Cardiac fibroblast (primary cell): ENCODE measurements around the gene INPP5A.

Experiments
- DNase-seq, 2 donors: peaks; one replicate each; pipeline versions ENCODE4 v3.0.0 to v3.0.0-alpha.2; 2010; ENCODE audit warnings: low read depth in 2 of 2
- H3K4me3 ChIP-seq, 2 donors: replicated peaks in 1 of 2; 1 replicate in 1 of 2; 2 replicates in 1 of 2; pipeline ENCODE4 v1.5.1; 2011; ENCODE audit warnings: low read depth in 2 of 2, low read length in 2 of 2, mild to moderate bottlenecking in 2 of 2, moderate library complexity in 1 of 2
- CTCF ChIP-seq: IDR thresholded peaks from one replicate; pipeline ENCODE4 v1.5.1; 2011; ENCODE audit warnings: low read depth, mild to moderate bottlenecking, low read length, inconsistent platforms

The INPP5A gene

GRCh38 chr10:132521466-132522102, 16.0 kb upstream of the INPP5A start:
- TF ChIP-seq CTCF, result no peak
- DNase-seq, result no peak
- no peak overlapping the region for H3K4me3 ChIP-seq

DNA sequence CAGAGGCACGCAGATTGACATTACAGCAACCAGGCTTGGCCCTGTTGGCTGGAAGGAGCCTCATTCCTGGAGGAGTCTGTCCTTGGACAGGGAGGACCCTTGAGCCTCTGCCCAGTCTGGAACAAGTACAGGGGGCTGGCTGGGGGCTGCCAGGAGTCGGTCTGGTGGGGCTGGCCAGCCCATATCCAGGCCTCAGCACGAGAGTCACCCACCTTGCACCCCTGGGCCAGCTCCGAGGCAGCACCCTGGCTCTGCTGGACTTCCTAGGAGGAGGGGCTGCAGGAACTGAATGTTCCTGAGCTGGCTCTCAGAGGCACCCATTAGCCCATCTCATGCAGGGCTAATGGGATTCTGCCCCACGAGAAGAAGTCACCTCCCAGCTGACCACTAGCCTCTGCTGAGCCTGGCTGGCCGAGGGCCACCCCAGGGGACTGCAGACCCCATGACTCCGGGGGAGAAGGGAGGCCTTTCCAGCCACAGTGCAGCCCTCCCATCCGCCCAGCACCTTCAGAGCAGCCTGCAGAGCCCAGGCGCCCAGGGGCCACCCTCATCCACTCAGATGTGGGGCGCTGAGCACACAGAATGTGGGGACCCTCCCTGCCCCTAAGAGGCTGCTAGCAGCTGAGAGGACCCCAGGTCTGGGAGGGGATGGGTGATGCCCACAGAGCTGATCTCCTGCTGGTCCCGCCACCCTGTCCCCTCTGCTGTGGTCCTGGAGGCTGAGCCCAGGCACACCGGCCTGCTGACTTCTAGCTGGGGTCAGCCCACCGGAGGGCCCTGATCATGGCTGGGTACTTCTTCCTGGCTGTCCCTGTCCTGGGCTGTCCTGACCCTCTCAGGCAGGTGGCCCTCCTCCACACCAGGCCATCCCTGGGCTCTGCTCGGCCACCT, 14.8 kb upstream of the INPP5A start:
- DNase-seq, result no peak
- H3K4me3 ChIP-seq, result no peak overlapping the region
- no peak for TF ChIP-seq CTCF

DNA sequence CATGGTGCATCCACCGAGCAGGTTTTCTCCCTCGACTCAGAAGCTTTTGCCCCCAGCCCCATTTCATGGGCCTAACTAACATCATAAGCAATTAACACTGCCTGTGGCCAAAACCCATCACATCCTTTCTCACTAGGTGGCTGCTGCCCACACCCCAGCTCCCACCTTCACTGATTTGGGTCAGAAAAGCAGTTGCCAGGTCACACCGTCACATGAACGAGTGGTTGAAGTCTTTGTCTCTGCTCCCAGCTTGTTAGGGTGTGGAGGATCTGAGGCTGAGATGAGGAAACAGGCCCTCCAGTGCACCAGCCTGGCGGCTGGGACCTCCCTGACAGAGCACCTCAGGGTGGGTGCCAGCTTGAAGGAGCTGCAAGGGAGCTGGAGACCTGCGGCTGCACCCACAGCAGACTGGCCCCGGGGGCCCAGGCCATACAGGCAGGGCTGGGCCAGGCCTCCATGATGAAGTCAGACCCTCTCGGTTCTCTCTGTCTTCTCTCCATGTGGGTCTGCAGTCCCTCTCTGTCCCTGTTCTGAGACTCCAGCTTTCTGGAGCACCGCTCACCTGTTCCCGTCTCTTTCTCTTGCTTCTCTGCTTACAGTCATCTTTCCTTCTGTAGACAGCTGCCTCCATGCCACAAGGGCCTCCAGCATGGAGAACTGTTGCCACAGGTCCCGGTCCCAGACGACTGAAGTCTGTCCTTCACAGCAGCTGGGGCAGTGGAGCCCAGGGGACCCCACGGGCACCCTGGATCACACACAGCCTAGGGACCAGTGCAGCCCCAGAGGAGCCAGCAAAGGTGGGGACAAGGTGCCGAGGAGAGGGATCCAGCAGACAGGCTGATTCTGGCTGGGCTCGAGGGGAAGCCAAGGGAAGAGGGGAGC, 13.8 kb upstream of the INPP5A start:
- no peak for DNase-seq
- TF ChIP-seq CTCF, result no peak
- no peak overlapping the region for H3K4me3 ChIP-seq

DNA sequence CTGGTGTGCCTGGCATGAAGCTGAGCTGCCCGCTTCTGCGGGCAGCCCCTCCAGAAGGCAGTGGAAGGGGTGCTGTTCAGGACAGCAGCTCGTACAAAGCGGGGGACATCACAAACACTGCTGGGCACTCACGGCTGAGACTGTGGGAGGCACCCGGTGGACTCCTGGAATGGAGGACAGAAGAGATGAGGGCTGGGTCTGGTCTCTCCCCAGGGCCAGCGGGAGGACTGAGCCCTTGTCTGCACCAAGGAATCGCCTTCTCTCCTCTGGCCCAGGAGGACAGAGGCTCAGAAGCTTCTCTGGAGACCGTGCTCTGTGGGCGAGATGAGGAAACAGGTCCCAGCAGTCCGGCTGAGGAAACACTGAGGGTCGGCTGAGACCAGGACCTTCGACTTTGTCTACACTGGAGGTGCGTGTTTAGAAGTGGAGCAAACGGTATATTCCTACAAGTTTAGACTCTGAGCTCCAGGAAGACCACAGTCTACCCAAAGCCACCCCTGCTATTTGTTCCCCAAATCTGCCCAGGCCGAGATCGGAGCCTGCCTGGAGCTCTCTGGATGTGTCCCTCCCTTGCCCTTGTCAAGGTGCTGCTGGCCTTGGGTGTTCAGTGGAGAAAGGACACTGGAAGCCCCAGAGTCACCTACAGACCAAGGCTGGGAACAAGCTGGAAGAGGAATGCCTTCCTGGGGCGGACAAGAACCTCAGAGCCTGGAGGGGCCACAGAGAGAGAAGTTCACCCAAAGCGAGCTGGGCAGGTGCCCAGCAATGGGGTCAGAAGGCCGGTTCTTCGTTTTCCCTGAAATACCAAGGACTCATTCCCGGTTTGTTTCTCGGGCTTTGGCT, 12.9 kb upstream of the INPP5A start:
- DNase-seq, result no peak
- no peak for TF ChIP-seq CTCF
- H3K4me3 ChIP-seq, result no peak overlapping the region

DNA sequence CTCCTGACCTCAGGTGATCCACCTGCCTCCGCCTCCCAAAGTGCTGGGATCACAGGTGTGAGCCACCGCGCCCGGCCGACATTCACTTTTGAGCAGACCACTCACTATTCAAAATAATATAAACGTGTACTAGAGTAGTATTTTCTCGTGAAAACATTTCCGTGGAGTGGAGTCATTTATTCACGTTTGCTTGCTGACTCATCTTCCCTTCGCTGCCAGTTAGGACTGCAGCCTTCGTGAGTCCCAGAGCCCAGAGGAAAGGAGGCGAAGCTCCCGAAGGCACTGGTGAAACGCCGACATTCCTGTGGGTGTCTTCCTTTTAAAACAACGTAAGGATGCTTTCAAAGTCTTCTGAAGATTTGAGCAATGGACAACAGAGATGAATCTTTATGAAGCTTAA, 10.9 kb upstream of the INPP5A start:
- peak in 1 of 2 donors; percentile 59 for DNase-seq
- TF ChIP-seq CTCF, result no peak
- no peak overlapping the region for H3K4me3 ChIP-seq
